ENCODE data around the gene PTPRR. TPM values are rescaled to one million over a fixed set of nuclear protein-coding genes. Genes with fewer than 3 reads are reported as not detected.
A peak's percentile ranks its signal among the peaks of the same experiment; 100 is the strongest.

The PTPRR gene
- total RNA-seq, 2 donors from 2014 or later = 0.37 to 0.51 TPM

DNA sequence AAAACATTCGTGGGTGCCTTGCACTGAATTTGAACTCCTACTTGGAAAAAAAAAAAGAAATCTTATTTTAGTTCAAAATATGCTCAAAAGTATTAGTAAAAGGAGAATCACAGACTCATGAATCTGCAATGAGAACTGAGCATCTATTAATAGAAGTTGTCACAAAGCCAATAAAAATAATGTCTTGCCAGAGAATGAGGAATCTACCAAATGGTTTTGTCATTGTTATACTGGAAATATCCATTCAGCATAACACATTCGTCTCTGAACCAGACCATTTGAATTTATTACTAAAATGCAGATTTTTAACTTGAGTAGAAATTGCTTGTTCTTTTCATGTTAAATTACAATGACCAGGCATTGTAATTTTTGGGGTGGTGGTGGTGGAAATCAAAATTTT is 271.7 kb downstream of the PTPRR start:
- H3K9me3 ChIP-seq = no peaks in the 10 kb centered on the region
- no peaks in the 10 kb centered on the region for H3K36me3 ChIP-seq
- TF ChIP-seq, protein P1, sequence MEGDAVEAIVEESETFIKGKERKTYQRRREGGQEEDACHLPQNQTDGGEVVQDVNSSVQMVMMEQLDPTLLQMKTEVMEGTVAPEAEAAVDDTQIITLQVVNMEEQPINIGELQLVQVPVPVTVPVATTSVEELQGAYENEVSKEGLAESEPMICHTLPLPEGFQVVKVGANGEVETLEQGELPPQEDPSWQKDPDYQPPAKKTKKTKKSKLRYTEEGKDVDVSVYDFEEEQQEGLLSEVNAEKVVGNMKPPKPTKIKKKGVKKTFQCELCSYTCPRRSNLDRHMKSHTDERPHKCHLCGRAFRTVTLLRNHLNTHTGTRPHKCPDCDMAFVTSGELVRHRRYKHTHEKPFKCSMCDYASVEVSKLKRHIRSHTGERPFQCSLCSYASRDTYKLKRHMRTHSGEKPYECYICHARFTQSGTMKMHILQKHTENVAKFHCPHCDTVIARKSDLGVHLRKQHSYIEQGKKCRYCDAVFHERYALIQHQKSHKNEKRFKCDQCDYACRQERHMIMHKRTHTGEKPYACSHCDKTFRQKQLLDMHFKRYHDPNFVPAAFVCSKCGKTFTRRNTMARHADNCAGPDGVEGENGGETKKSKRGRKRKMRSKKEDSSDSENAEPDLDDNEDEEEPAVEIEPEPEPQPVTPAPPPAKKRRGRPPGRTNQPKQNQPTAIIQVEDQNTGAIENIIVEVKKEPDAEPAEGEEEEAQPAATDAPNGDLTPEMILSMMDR (IDR thresholded peaks at IDR 0.05) = no peak
- peak overlapping the region; percentile 7 to 19 for H3K27ac ChIP-seq
- no peak overlapping the region for H3K4me3 ChIP-seq
- no peak for DNase-seq (ENCODE audit: low spot score)
- peaks cover 0 to 44% of the 10 kb centered on the region in 2 donors for H3K4me1 ChIP-seq
- no peaks in the 10 kb centered on the region for H3K27me3 ChIP-seq

DNA sequence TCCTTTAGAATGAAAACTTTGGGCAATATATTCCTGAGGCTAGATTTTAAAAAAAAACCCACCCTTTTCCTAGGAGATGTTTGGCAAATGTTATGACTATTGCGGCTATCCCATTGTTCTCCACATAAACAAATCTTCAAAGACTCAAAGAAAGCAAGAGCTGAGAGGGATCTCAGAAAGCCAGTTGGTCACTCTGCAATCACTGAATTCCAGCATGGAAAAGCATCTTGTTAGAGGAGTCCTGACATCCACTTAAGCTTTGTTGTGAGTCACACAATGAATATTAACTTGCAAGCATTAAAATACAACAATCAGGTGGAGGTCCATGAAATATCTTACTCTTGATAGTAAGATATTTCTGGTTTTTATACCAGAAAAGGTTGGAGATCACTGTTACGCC is 272.3 kb downstream of the PTPRR start:
- TF ChIP-seq, protein P1 (IDR thresholded peaks at IDR 0.05) = no peak
- DNase-seq (ENCODE audit: low spot score) = no peak
- no peaks in the 10 kb centered on the region for H3K9me3 ChIP-seq
- H3K27ac ChIP-seq = peak overlapping the region; percentile 7 to 19
- H3K36me3 ChIP-seq = no peaks in the 10 kb centered on the region
- H3K4me3 ChIP-seq = no peak overlapping the region
- H3K27me3 ChIP-seq = no peaks in the 10 kb centered on the region
- H3K4me1 ChIP-seq = peaks cover 0 to 44% of the 10 kb centered on the region in 2 donors

DNA sequence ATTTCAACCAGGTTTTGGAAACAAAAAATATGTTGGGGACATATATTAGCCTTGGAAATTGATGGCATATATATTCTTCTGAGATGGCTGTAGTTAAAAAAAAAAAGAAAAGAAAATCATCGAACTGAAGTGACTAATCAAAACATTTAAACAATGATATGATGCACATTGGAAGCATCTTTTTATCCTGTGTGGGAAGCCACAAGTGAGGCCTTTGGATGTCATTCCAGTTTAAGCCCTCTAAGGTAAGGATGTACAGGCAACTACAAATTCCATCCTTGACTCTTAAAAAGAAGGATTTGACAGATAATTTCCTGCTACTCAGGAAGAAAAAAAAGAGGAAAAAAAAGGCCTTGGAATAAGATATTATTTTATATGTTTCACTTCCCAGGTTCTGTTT is 273.7 kb downstream of the PTPRR start:
- Histone ChIP-seq H3K4me1 (peaks cover 0 to 44% of the 10 kb centered on the region in 2 donors), H3K4me3 (no peak overlapping the region), H3K9me3 (no peaks in the 10 kb centered on the region), H3K36me3 (no peaks in the 10 kb centered on the region), H3K27me3 (no peaks in the 10 kb centered on the region), H3K27ac (no peak overlapping the region)
- TF ChIP-seq, protein P1 (IDR thresholded peaks at IDR 0.05) = no peak
- DNase-seq (ENCODE audit: low spot score) = no peak

DNA sequence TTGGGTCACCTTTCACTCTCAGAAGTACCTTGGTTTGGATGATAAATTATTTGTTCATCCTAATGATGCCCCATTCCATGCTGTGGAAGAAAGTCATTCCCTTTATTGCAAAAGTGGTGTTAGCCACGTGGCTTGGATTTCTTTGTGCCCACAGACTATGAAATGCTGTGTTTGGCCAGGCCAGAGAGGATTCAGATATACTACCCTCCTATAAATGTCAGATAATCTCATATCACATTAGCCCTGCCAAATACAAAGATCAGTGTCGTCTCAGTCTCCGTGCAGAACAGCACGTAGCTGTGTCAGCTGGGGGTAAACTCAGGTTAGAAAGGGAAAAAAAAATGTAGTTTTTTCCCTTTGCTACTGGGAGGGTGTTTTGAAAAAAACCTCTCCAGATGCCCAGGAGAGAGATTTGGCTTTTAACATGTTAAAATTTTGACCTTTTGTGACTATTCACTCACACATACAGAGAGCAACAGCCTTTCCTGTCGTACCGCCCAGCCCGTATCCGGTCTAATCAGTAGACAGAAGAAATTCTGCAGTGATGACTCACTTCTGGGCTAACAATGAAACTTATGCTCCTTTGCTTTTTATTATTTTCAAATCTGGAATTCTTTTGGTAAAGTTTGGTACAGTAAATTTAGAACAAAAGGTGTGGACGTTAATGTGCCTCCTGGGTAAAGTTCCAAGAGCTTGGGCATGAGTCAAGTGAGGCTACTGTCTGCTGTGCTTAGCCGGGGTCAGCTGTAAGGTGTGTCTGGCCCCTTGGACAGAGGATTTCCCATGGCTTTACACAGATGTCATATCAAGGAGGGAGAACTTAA is 274.8 kb downstream of the PTPRR start:
- peak overlapping the region; percentile 3 to 28 for H3K27ac ChIP-seq
- peak; percentile 83 for DNase-seq (ENCODE audit: low spot score)
- peaks cover 0 to 44% of the 10 kb centered on the region in 2 donors for H3K4me1 ChIP-seq
- no peaks in the 10 kb centered on the region for H3K27me3 ChIP-seq
- no peaks in the 10 kb centered on the region for H3K9me3 ChIP-seq
- no peaks in the 10 kb centered on the region for H3K36me3 ChIP-seq
- TF ChIP-seq, protein P1 (IDR thresholded peaks at IDR 0.05) = no peak
- H3K4me3 ChIP-seq = no peak overlapping the region

DNA sequence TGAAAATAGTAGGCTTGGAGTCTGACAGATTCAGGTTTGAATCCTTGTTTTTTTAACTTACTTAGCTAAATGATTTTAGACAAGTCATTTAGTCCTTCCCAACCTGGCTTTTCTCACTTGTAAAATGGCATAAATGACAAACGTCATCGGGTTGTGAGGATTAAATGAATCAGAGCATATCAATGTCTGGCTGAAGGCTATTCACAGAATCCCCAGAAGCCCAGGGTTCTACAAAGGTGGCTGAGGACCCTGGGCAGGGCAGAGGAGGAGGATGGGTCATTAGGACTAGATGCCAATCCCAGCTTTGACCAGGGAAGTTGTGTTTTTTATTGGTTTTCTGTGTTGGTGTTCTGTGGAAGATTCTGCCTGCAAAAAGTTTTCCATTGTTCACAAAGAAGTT is 275.7 kb downstream of the PTPRR start:
- no peaks in the 10 kb centered on the region for H3K9me3 ChIP-seq
- H3K27me3 ChIP-seq = no peaks in the 10 kb centered on the region
- H3K36me3 ChIP-seq = no peaks in the 10 kb centered on the region
- TF ChIP-seq, protein P1 (IDR thresholded peaks at IDR 0.05) = no peak
- peaks cover 0 to 44% of the 10 kb centered on the region in 2 donors for H3K4me1 ChIP-seq
- DNase-seq (ENCODE audit: low spot score) = no peak
- no peak overlapping the region for H3K4me3 ChIP-seq
- peak overlapping the region in 1 of 2 donors; percentile 3 for H3K27ac ChIP-seq

Measured in right atrium auricular region (tissue), 2 donors.